ENCODE data around the gene PRICKLE2.

Gene PRICKLE2

DNA sequence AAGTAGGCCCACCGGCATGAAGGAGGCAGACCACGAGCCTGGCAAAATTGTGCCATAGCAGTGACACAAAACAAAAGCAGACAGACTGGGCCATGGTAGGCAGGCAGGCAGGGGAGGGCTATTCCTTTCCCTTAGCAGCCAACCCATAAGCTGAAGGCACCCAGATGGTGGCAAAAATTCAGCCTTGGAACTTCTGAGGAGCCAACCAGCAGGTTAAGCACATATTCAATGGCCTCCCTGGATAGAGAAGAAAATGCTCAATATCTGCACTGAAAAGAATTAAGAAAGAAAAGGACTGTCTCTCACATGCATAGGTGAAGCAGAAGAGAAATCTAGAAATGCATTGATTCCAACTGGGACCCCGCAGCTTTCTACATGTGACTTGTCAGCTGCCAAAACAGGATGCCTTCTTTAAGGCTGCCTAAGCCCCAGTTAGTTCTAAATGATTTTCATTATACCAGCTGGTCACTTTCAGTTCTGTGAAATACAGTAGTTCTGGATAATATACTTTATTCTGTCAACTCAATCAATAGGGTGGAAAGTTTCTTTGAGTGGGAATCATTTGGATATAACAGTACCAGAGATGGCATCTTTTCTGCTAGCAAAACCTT is 2.7 kb downstream of the PRICKLE2 start:
- Histone ChIP-seq H3K9me2 (ENCODE audit: low read depth, low read length) (no peaks in the 10 kb centered on the region), H3K4me3 (ENCODE audit: low read depth, low read length, poor library complexity, severe bottlenecking) (no peak overlapping the region), H3K36me3 (ENCODE audit: insufficient read depth, low read length) (no peaks in the 10 kb centered on the region), H4K20me1 (ENCODE audit: insufficient read depth, low read length) (no peaks in the 10 kb centered on the region), H3K4me2 (ENCODE audit: low read length) (no peak overlapping the region), H3F3A (ENCODE audit: insufficient read depth, low read length) (no peaks in the 10 kb centered on the region), H2AFZ (ENCODE audit: low read length) (no peak overlapping the region), H3K27me3 (ENCODE audit: insufficient read depth, low read length) (no peaks in the 10 kb centered on the region), H3K9me3 (ENCODE audit: low read length) (no peaks in the 10 kb centered on the region), H3K79me2 (ENCODE audit: insufficient read depth, low read length) (no peaks in the 10 kb centered on the region), H3K27ac (ENCODE audit: low read depth, low read length, poor library complexity, severe bottlenecking) (no peak overlapping the region), H3K4me1 (ENCODE audit: insufficient read depth, low read length, severe bottlenecking) (no peaks in the 10 kb centered on the region), H3K9ac (ENCODE audit: low read length) (no peak overlapping the region)
- TF ChIP-seq CTCF (IDR thresholded peaks at IDR 0.05; ENCODE audit: low read length) (no peak), EZH2 (IDR thresholded peaks at IDR 0.05; ENCODE audit: borderline replicate concordance, low read length) (no peak)

- Histone ChIP-seq H3K27me3 (ENCODE audit: insufficient read depth, low read length) (no peaks in the 10 kb centered on the region), H3K79me2 (ENCODE audit: insufficient read depth, low read length) (no peaks in the 10 kb centered on the region), H3K27ac (ENCODE audit: low read depth, low read length, poor library complexity, severe bottlenecking) (no peak overlapping the region), H4K20me1 (ENCODE audit: insufficient read depth, low read length) (no peaks in the 10 kb centered on the region), H3K9me3 (ENCODE audit: low read length) (no peaks in the 10 kb centered on the region), H3K4me1 (ENCODE audit: insufficient read depth, low read length, severe bottlenecking) (no peaks in the 10 kb centered on the region), H3K36me3 (ENCODE audit: insufficient read depth, low read length) (no peaks in the 10 kb centered on the region), H3K9me2 (ENCODE audit: low read depth, low read length) (no peaks in the 10 kb centered on the region), H3K4me2 (ENCODE audit: low read length) (no peak overlapping the region), H3K9ac (ENCODE audit: low read length) (no peak overlapping the region), H2AFZ (ENCODE audit: low read length) (no peak overlapping the region), H3F3A (ENCODE audit: insufficient read depth, low read length) (no peaks in the 10 kb centered on the region), H3K4me3 (ENCODE audit: low read depth, low read length, poor library complexity, severe bottlenecking) (no peak overlapping the region)
- TF ChIP-seq CTCF (IDR thresholded peaks at IDR 0.05; ENCODE audit: low read length) = no peak
- TF ChIP-seq EZH2 (IDR thresholded peaks at IDR 0.05; ENCODE audit: borderline replicate concordance, low read length) = no peak
Observed at GRCh38 chr3:64221571-64222257, 3.6 kb downstream of the PRICKLE2 start.

- Histone ChIP-seq H3K9me2 (ENCODE audit: low read depth, low read length) (no peaks in the 10 kb centered on the region), H3K4me2 (ENCODE audit: low read length) (no peak overlapping the region), H3K9me3 (ENCODE audit: low read length) (no peaks in the 10 kb centered on the region), H2AFZ (ENCODE audit: low read length) (no peak overlapping the region), H3K4me1 (ENCODE audit: insufficient read depth, low read length, severe bottlenecking) (no peaks in the 10 kb centered on the region), H3K27ac (ENCODE audit: low read depth, low read length, poor library complexity, severe bottlenecking) (no peak overlapping the region), H4K20me1 (ENCODE audit: insufficient read depth, low read length) (no peaks in the 10 kb centered on the region), H3K9ac (ENCODE audit: low read length) (no peak overlapping the region), H3K36me3 (ENCODE audit: insufficient read depth, low read length) (no peaks in the 10 kb centered on the region), H3K27me3 (ENCODE audit: insufficient read depth, low read length) (no peaks in the 10 kb centered on the region), H3K4me3 (ENCODE audit: low read depth, low read length, poor library complexity, severe bottlenecking) (no peak overlapping the region), H3F3A (ENCODE audit: insufficient read depth, low read length) (no peaks in the 10 kb centered on the region), H3K79me2 (ENCODE audit: insufficient read depth, low read length) (no peaks in the 10 kb centered on the region)
- TF ChIP-seq EZH2 (IDR thresholded peaks at IDR 0.05; ENCODE audit: borderline replicate concordance, low read length) (no peak), CTCF (IDR thresholded peaks at IDR 0.05; ENCODE audit: low read length) (no peak)
Observed at GRCh38 chr3:64220161-64220914, 4.9 kb downstream of the PRICKLE2 start.
